Adrenal gland (tissue), 5 donors: ENCODE data around the gene PER3.

Experiments
- CTCF ChIP-seq, 6 experiments: fragments of 450-650 bp in 4 of 6; fragments of 200-600 bp in 2 of 6; sonication (generic) in 1 of 6; IDR thresholded peaks; 1 replicate in 5 of 6; 2 replicates in 1 of 6; pipeline versions ENCODE4 v1.5.1 to v1.8.0; 2016 to 2021; ENCODE audit warnings: antibody characterized with exemption in 6 of 6, mild to moderate bottlenecking in 2 of 6, moderate library complexity in 1 of 6
- POLR2A ChIP-seq, 2 donors: fragments of 450-650 bp; IDR thresholded peaks; one replicate each; pipeline ENCODE4 v1.6.1; 2017; ENCODE audit warnings: antibody characterized with exemption in 2 of 2, mild to moderate bottlenecking in 2 of 2, moderate library complexity in 1 of 2
- donor health status: DM: no; HTN: no; CAD: no.

- TF ChIP-seq CTCF (IDR thresholded peaks at IDR 0.05) (no peak), POLR2A (IDR thresholded peaks at IDR 0.05) (no peak)
Observed at GRCh38 chr1:7786795-7787194, 2.7 kb downstream of the PER3 start.
